ENCODE measurements around the gene PSRC1.

The PSRC1 gene

GRCh38 chr1:109247401-109248365, 35.3 kb downstream of the PSRC1 start:
- FAIRE-seq: no peak
- no peak for DNase-seq (ENCODE audit: low spot score)

- FAIRE-seq (no peak), DNase-seq (ENCODE audit: low spot score) (no peak)
Measured at GRCh38 chr1:109246141-109246551, 36.8 kb downstream of the PSRC1 start.

- FAIRE-seq (no peak), DNase-seq (ENCODE audit: low spot score) (no peak)
Measured at GRCh38 chr1:109243860-109244552, 38.9 kb downstream of the PSRC1 start.

GRCh38 chr1:109243221-109243620, 39.7 kb downstream of the PSRC1 start:
- DNase-seq (ENCODE audit: low spot score) (no peak), FAIRE-seq (no peak)

GRCh38 chr1:109242387-109242786, 40.6 kb downstream of the PSRC1 start:
- no peak for FAIRE-seq
- no peak for DNase-seq (ENCODE audit: low spot score)

- DNase-seq (ENCODE audit: low spot score): no peak
- no peak for FAIRE-seq
Measured at GRCh38 chr1:109241841-109242345, 41.1 kb downstream of the PSRC1 start.

- DNase-seq (ENCODE audit: low spot score) (no peak), FAIRE-seq (no peak)
Measured at GRCh38 chr1:109241344-109241743, 41.6 kb downstream of the PSRC1 start.

GRCh38 chr1:109240158-109241152, 42.5 kb downstream of the PSRC1 start:
- DNase-seq (ENCODE audit: low spot score): no peak
- FAIRE-seq: no peak

- FAIRE-seq (no peak), DNase-seq (ENCODE audit: low spot score) (no peak)
Measured at GRCh38 chr1:109239409-109240068, 43.4 kb downstream of the PSRC1 start.

GRCh38 chr1:109239047-109239408, 43.9 kb downstream of the PSRC1 start:
- no peak for DNase-seq (ENCODE audit: low spot score)
- FAIRE-seq: no peak

GRCh38 chr1:109238382-109238781, 44.6 kb downstream of the PSRC1 start:
- DNase-seq (ENCODE audit: low spot score) (no peak), FAIRE-seq (no peak)

- FAIRE-seq: no peak
- no peak for DNase-seq (ENCODE audit: low spot score)
Measured at GRCh38 chr1:109237512-109237911, 45.4 kb downstream of the PSRC1 start.

- FAIRE-seq: no peak
- no peak for DNase-seq (ENCODE audit: low spot score)
Measured at GRCh38 chr1:109235137-109235536, 47.8 kb downstream of the PSRC1 start.

GRCh38 chr1:109231066-109231465, 51.9 kb downstream of the PSRC1 start:
- DNase-seq (ENCODE audit: low spot score) (no peak), FAIRE-seq (no peak)
